Stimulated activated CD4-positive, alpha-beta T cell treated with anti-CD3 and anti-CD28 coated beads, Interleukin-1b, Interleukin-23, amount 100 ng/mL, for 1 hour (primary cell): ENCODE measurements around the gene PTGER2.

ENCODE experiments used
- DNase-seq, 2 donors: peaks; one replicate each; pipeline ENCODE4 v3.0.0-alpha.2; 2020; ENCODE audit warnings: low read depth in 2 of 2

The PTGER2 gene

GRCh38 chr14:52305014-52305413 is 9.1 kb upstream of the PTGER2 start:
- DNase-seq, result no peak

- DNase-seq, result no peak
These were observed 6.7 kb upstream of the PTGER2 start for GRCh38 chr14:52307376-52307775.

GRCh38 chr14:52307905-52308304 is 6.2 kb upstream of the PTGER2 start:
- no peak for DNase-seq

GRCh38 chr14:52310541-52310940 is 3.6 kb upstream of the PTGER2 start:
- no peak for DNase-seq

- no peak for DNase-seq
These were observed 1.2 kb upstream of the PTGER2 start for GRCh38 chr14:52312931-52313355.

GRCh38 chr14:52313462-52313861 is 650 bp upstream of the PTGER2 start:
- no peak for DNase-seq

GRCh38 chr14:52314595-52315354 is 663 bp downstream of the PTGER2 start:
- peak in 1 of 2 donors; percentile 8 for DNase-seq

- DNase-seq, result no peak
These were observed 1.2 kb downstream of the PTGER2 start for GRCh38 chr14:52315355-52315718.

- no peak for DNase-seq
These were observed 4.0 kb downstream of the PTGER2 start for GRCh38 chr14:52318062-52318461.

GRCh38 chr14:52318826-52319645 is 4.9 kb downstream of the PTGER2 start:
- DNase-seq, result no peak

GRCh38 chr14:52319919-52320318 is 5.8 kb downstream of the PTGER2 start:
- DNase-seq, result no peak

- DNase-seq, result no peak
These were observed 11.0 kb downstream of the PTGER2 start for GRCh38 chr14:52325126-52325525.

- DNase-seq, result no peak
These were observed 11.5 kb downstream of the PTGER2 start for GRCh38 chr14:52325630-52326029.

- no peak for DNase-seq
These were observed 13.5 kb downstream of the PTGER2 start for GRCh38 chr14:52327374-52328226.

GRCh38 chr14:52328276-52328675 is 14.2 kb downstream of the PTGER2 start:
- no peak for DNase-seq

- DNase-seq, result no peak
These were observed 15.7 kb downstream of the PTGER2 start for GRCh38 chr14:52329678-52330369.

- DNase-seq, result no peak
These were observed 18.2 kb downstream of the PTGER2 start for GRCh38 chr14:52332269-52332668.

GRCh38 chr14:52333108-52333507 is 19.0 kb downstream of the PTGER2 start:
- DNase-seq, result no peak

GRCh38 chr14:52333823-52334657 is 19.9 kb downstream of the PTGER2 start:
- no peak for DNase-seq

GRCh38 chr14:52336241-52336640 is 22.1 kb downstream of the PTGER2 start:
- DNase-seq, result no peak
